OCI-LY3 (cell line): ENCODE data around the gene CAPN15.

Source experiments
- H2AFZ ChIP-seq: fragments of 200-600, 300-600 bp; shearing (Covaris generic); 2 replicates; pipeline ENCODE4 v1.6.0; 2014; ENCODE audit warnings: antibody characterized with exemption, low read depth, low read length
- H3K27ac ChIP-seq: fragments of 200-600, 300-600 bp; sonication (generic); 2 replicates; pipeline ENCODE4 v1.5.1; 2014; ENCODE audit warnings: mild to moderate bottlenecking, low read length, moderate library complexity, mixed read lengths
- H3K27me3 ChIP-seq: fragments of 200-600, 300-600 bp; sonication (generic); 2 replicates; pipeline ENCODE4 v1.6.1; 2014; ENCODE audit warnings: low read depth, low read length, mixed read lengths
- H3K36me3 ChIP-seq: fragments of 200-600, 300-600 bp; sonication (generic); replicated peaks from 2 replicates; pipeline ENCODE3; 2014; ENCODE audit warnings: low read depth, low read length, mixed read lengths
- H3K4me1 ChIP-seq: fragments of 300-600, 200-600 bp; sonication (generic); 2 replicates; pipeline ENCODE4 v1.6.1; 2014; ENCODE audit warnings: low read length, mixed read lengths
- H3K4me2 ChIP-seq: fragments of 200-600, 300-600 bp; sonication (generic); 2 replicates; pipeline ENCODE4 v1.6.1; 2014; ENCODE audit warnings: low read length, mixed read lengths
- H3K4me3 ChIP-seq: fragments of 300-600, 200-600 bp; sonication (generic); 2 replicates; pipeline ENCODE4 v1.5.1; 2014; ENCODE audit warnings: antibody characterized with exemption, mild to moderate bottlenecking, low read length, moderate library complexity
- H3K79me2 ChIP-seq: fragments of 300-600, 200-600 bp; shearing (Covaris generic); 2 replicates; pipeline ENCODE4 v1.6.1; 2014; ENCODE audit warnings: mild to moderate bottlenecking, low read length, mixed read lengths
- H3K9ac ChIP-seq: fragments of 300-600, 200-600 bp; shearing (Covaris generic); 2 replicates; pipeline ENCODE4 v1.6.0; 2014; ENCODE audit warnings: mild to moderate bottlenecking, low read length, moderate library complexity
- H3K9me3 ChIP-seq: fragments of 200-600, 300-600 bp; shearing (Covaris generic); 2 replicates; pipeline ENCODE4 v1.6.1; 2014; ENCODE audit warnings: low read length, mixed read lengths; ENCODE audit not compliant: insufficient read depth
- H4K20me1 ChIP-seq: fragments of 200-600, 300-600 bp; sonication (generic); 2 replicates; pipeline ENCODE4 v1.6.1; 2016; ENCODE audit warnings: low read length, mixed read lengths; ENCODE audit not compliant: insufficient read depth
- CTCF ChIP-seq: fragments of 200-600, 300-600 bp; sonication (generic); IDR thresholded peaks from 2 replicates; pipeline ENCODE4 v1.5.1; 2014; ENCODE audit warnings: antibody characterized with exemption, low read length, low read depth
- EZH2phosphoT487 ChIP-seq: fragments of 200-600 bp; shearing (Covaris generic); IDR thresholded peaks from 2 replicates; pipeline ENCODE4 v1.6.1; 2018; ENCODE audit warnings: antibody characterized with exemption, mixed run types, low read depth

CAPN15 gene

GRCh38 chr16:569445-570254, 42.1 kb downstream of the CAPN15 start, which contains the start of gene PIGQ:
PIGQ (plus strand) TSS chr16:569968; CDS start chr16:574075, 4,107 bp downstream.
- Histone ChIP-seq H3K9me3 (no peaks in the 10 kb centered on the region), H2AFZ (peak within 1 kb of the TSS; percentile 87; the same call in 1 of the 2 replicates), H3K79me2 (peaks cover 14% of the 10 kb centered on the region), H3K27me3 (no peaks in the 10 kb centered on the region), H3K4me1 (peaks cover 32% of the 10 kb centered on the region), H3K9ac (peak within 1 kb of the TSS; percentile 85), H3K4me3 (peak within 1 kb of the TSS; percentile 93), H3K36me3 (no peaks in the 10 kb centered on the region), H3K4me2 (peak within 1 kb of the TSS; percentile 84), H4K20me1 (no peaks in the 10 kb centered on the region), H3K27ac (peak within 1 kb of the TSS; percentile 66)
- TF ChIP-seq EZH2phosphoT487, result no peak
- TF ChIP-seq CTCF, result no peak

GRCh38 chr16:572865-573650, 45.5 kb downstream of the CAPN15 start:
- no peak overlapping the region for H3K4me2 ChIP-seq
- H3K79me2 ChIP-seq, result peaks cover 14% of the 10 kb centered on the region
- H3K9me3 ChIP-seq, result no peaks in the 10 kb centered on the region
- H3K4me1 ChIP-seq, result peaks cover 12% of the 10 kb centered on the region
- TF ChIP-seq CTCF, result no peak
- no peak for TF ChIP-seq EZH2phosphoT487
- H3K27me3 ChIP-seq, result no peaks in the 10 kb centered on the region
- H3K27ac ChIP-seq, result no peak overlapping the region
- no peaks in the 10 kb centered on the region for H3K36me3 ChIP-seq
- H4K20me1 ChIP-seq, result no peaks in the 10 kb centered on the region
- H3K9ac ChIP-seq, result no peak overlapping the region
- no peak overlapping the region for H2AFZ ChIP-seq
- no peak overlapping the region for H3K4me3 ChIP-seq

DNA sequence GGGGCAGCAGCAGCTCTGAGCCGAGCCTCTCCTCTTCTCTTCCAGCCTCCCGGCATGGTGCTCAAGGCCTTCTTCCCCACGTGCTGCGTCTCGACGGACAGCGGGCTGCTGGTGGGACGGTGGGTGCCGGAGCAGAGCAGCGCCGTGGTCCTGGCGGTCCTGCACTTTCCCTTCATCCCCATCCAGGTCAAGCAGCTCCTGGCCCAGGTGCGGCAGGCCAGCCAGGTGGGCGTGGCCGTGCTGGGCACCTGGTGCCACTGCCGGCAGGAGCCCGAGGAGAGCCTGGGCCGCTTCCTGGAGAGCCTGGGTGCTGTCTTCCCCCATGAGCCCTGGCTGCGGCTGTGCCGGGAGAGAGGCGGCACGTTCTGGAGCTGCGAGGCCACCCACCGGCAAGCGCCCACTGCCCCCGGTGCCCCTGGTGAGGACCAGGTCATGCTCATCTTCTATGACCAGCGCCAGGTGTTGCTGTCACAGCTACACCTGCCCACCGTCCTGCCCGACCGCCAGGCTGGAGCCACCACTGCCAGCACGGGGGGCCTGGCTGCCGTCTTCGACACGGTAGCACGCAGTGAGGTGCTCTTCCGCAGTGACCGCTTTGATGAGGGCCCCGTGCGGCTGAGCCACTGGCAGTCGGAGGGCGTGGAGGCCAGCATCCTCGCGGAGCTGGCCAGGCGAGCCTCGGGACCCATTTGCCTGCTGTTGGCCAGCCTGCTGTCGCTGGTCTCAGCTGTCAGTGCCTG, 46.7 kb downstream of the CAPN15 start:
- Histone ChIP-seq H3K36me3 (no peaks in the 10 kb centered on the region), H3K27me3 (no peaks in the 10 kb centered on the region), H3K9me3 (no peaks in the 10 kb centered on the region), H3K9ac (no peak overlapping the region), H3K4me2 (no peak overlapping the region), H4K20me1 (no peaks in the 10 kb centered on the region), H2AFZ (no peak overlapping the region), H3K79me2 (peaks cover 14% of the 10 kb centered on the region), H3K4me3 (no peak overlapping the region), H3K4me1 (peaks cover under 1% of the 10 kb centered on the region; the same call in 1 of the 2 replicates), H3K27ac (no peak overlapping the region)
- TF ChIP-seq EZH2phosphoT487 (no peak), CTCF (no peak)
